RWPE1 (cell line): ENCODE data around the gene IGFN1.
A peak's percentile ranks its signal among the peaks of the same experiment; 100 is the strongest.

Experiments used
- CTCF ChIA-PET: fragments of 350-600 bp; sonication (Branson Sonifier 250); formaldehyde crosslinking; extraction: SDS; loops from one replicate; lab custom pipeline; 2021; lab: Yijun Ruan, JAX
- POLR2A ChIA-PET: fragments of 400-600 bp; formaldehyde crosslinking; extraction: SDS; loops from one replicate; lab custom pipeline; 2020; ENCODE audit warnings: antibody characterized with exemption; ENCODE audit not compliant: low non-redundant PET; lab: Yijun Ruan, JAX
- DNase-seq: peaks from one replicate; pipeline ENCODE4 v3.0.0; 2012; ENCODE audit warnings: low spot score
- H3K27ac ChIP-seq: fragments of 450-650 bp; 2 replicates; pipeline ENCODE4 v1.5.1; 2017
- CTCF ChIP-seq: fragments of 450-650 bp; conservative IDR thresholded peaks from 2 replicates; pipeline ENCODE4 v1.5.1; 2017; ENCODE audit warnings: low read depth, mild to moderate bottlenecking

The IGFN1 gene

GRCh38 chr1:201181323-201181722 lies 9.3 kb upstream of the IGFN1 start:
- H3K27ac ChIP-seq: no peak overlapping the region
- no peak for DNase-seq
- ChIA-PET CTCF (interaction anchor here (0.7 kb wide), 1 partner anchor 18 kb away, joined by 3 read pairs; no protein-coding TSS in a partner anchor), POLR2A (no interaction called here)
- TF ChIP-seq CTCF: no peak

GRCh38 chr1:201181726-201182125 lies 8.9 kb upstream of the IGFN1 start:
- no peak for TF ChIP-seq CTCF
- CTCF ChIA-PET: interaction anchor here (0.7 kb wide), 1 partner anchor 18 kb away, joined by 3 read pairs; no protein-coding TSS in a partner anchor
- DNase-seq: no peak

GRCh38 chr1:201183209-201183608 lies 7.4 kb upstream of the IGFN1 start:
- DNase-seq: no peak
- POLR2A ChIA-PET: interaction anchor here (1.0 kb wide), 1 partner anchor 68 kb away, joined by 3 read pairs; no protein-coding TSS in a partner anchor
- H3K27ac ChIP-seq: no peak overlapping the region
- CTCF ChIA-PET: interaction anchor here (1.1 kb wide), 1 partner anchor 52 kb away, joined by 4 read pairs; no protein-coding TSS in a partner anchor
- TF ChIP-seq CTCF: no peak

More at GRCh38 chr1:201181726-201182125, 8.9 kb upstream of the IGFN1 start:
- POLR2A ChIA-PET: no interaction called here
- H3K27ac ChIP-seq: no peak overlapping the region

- CTCF ChIA-PET: interaction anchor here (1.1 to 2.4 kb wide), 3 partner anchors 14 to 207 kb away, joined by 3 to 21 read pairs (median 4); no protein-coding TSS in a partner anchor
- no peak for TF ChIP-seq CTCF
- no peak for DNase-seq
- POLR2A ChIA-PET: interaction anchor here (1.0 kb wide), 1 partner anchor 69 kb away, joined by 3 read pairs; no protein-coding TSS in a partner anchor
- no peak overlapping the region for H3K27ac ChIP-seq
These were observed 6.9 kb upstream of the IGFN1 start for GRCh38 chr1:201183753-201184152.

GRCh38 chr1:201184307-201185122 lies 6.1 kb upstream of the IGFN1 start:
- 0 out of 2 replicates have a peak, but pooled peaks have one; percentile 34 for TF ChIP-seq CTCF
- no peak overlapping the region for H3K27ac ChIP-seq
- peak; percentile 80 for DNase-seq
- ChIA-PET CTCF (interaction anchor here (0.6 to 2.4 kb wide), 11 partner anchors 9 to 206 kb away, joined by 3 to 21 read pairs (median 4); partner anchors contain the start of gene ASCL5), POLR2A (no interaction called here)

- POLR2A ChIA-PET: interaction anchor here (0.6 kb wide), 1 partner anchor 203 kb away, joined by 3 read pairs; no protein-coding TSS in a partner anchor
- CTCF ChIA-PET: interaction anchor here (0.6 to 2.4 kb wide), 12 partner anchors 9 to 200 kb away, joined by 3 to 21 read pairs (median 4); partner anchors contain the start of gene ASCL5
- no peak overlapping the region for H3K27ac ChIP-seq
- peak; percentile 12 for TF ChIP-seq CTCF
- no peak for DNase-seq
These were observed 5.5 kb upstream of the IGFN1 start for GRCh38 chr1:201185123-201185453.
